SK-N-SH treated with all-trans-retinoic acid at 6 μM for 48 hours (cell line): Measurements from ENCODE around the gene MYBPC3.

Source experiments
- ATAC-seq: fragments of 200-7000 bp; cut with Tn5 transposase; 3 replicates; pipeline ENCODE4 v1.9.1; 2020; ENCODE audit warnings: mild to moderate bottlenecking, moderate library complexity
- BACH2 ChIP-seq: fragments of 250-450 bp; sonication (Bioruptor Pico); IDR thresholded peaks from 2 replicates; pipeline ENCODE4 v1.9.0; 2021; ENCODE audit warnings: mild to moderate bottlenecking, borderline replicate concordance
- CREB5 ChIP-seq: fragments of 250-450 bp; sonication (Bioruptor Pico); IDR thresholded peaks from 2 replicates; pipeline ENCODE4 v1.5.1; 2020; ENCODE audit warnings: low read depth, mild to moderate bottlenecking, moderate library complexity
- CSDC2 ChIP-seq: fragments of 250-450 bp; sonication (Bioruptor Pico); IDR thresholded peaks from 2 replicates; pipeline ENCODE4 v1.5.0; 2020; ENCODE audit warnings: mild to moderate bottlenecking, moderate library complexity
- CSRNP3 ChIP-seq: fragments of 250-450 bp; sonication (Bioruptor Pico); IDR thresholded peaks from 2 replicates; pipeline ENCODE4 v1.5.1; 2021; ENCODE audit warnings: mild to moderate bottlenecking, moderate library complexity
- ESRRG ChIP-seq: fragments of 250-450 bp; sonication (Bioruptor Pico); IDR thresholded peaks from 2 replicates; pipeline ENCODE4 v1.6.1; 2021; ENCODE audit warnings: mild to moderate bottlenecking
- GLIS3 ChIP-seq: fragments of 250-450 bp; sonication (Bioruptor Pico); IDR thresholded peaks from 2 replicates; pipeline ENCODE4 v1.5.0; 2020; ENCODE audit warnings: mild to moderate bottlenecking, moderate library complexity
- ISL1 ChIP-seq: fragments of 250-450 bp; sonication (Bioruptor Pico); IDR thresholded peaks from 2 replicates; pipeline ENCODE4 v2.1.2; 2022; ENCODE audit warnings: mild to moderate bottlenecking, moderate library complexity
- OSR1 ChIP-seq: fragments of 250-450 bp; sonication (Bioruptor Pico); IDR thresholded peaks from 2 replicates; pipeline ENCODE4 v1.8.0; 2022; ENCODE audit warnings: moderate library complexity, mild to moderate bottlenecking, inconsistent platforms
- PATZ1 ChIP-seq: fragments of 250-450 bp; sonication (Bioruptor Pico); IDR thresholded peaks from 2 replicates; pipeline ENCODE4 v1.8.0; 2020; ENCODE audit warnings: mild to moderate bottlenecking, moderate library complexity, borderline replicate concordance
- PPARA ChIP-seq: fragments of 250-450 bp; sonication (Bioruptor Pico); IDR thresholded peaks from 2 replicates; pipeline ENCODE4 v1.5.0; 2020; ENCODE audit warnings: mild to moderate bottlenecking, borderline replicate concordance
- SNAI2 ChIP-seq: fragments of 250-450 bp; sonication (Bioruptor Pico); IDR thresholded peaks from 2 replicates; pipeline ENCODE4 v1.5.0; 2020; ENCODE audit warnings: mild to moderate bottlenecking, moderate library complexity
- TCF4 ChIP-seq: fragments of 250-450 bp; sonication (Bioruptor Pico); IDR thresholded peaks from 2 replicates; pipeline ENCODE4 v1.8.0; 2021; ENCODE audit warnings: mild to moderate bottlenecking, moderate library complexity, borderline replicate concordance
- TSHZ2 ChIP-seq: fragments of 250-450 bp; sonication (Bioruptor Pico); IDR thresholded peaks from 2 replicates; pipeline ENCODE4 v1.5.0; 2020; ENCODE audit warnings: mild to moderate bottlenecking, moderate library complexity
- ZC3H10 ChIP-seq: fragments of 250-450 bp; sonication (Bioruptor Pico); IDR thresholded peaks from 2 replicates; pipeline ENCODE4 v1.5.1; 2021; ENCODE audit warnings: mild to moderate bottlenecking, moderate library complexity
- ZNF8 ChIP-seq: fragments of 450-650 bp; formaldehyde crosslinking; IDR thresholded peaks from 2 replicates; pipeline ENCODE4 v1.5.0; 2020; ENCODE audit warnings: mild to moderate bottlenecking, moderate library complexity

Gene MYBPC3

GRCh38 chr11:47289856-47290255 lies 62.6 kb downstream of the MYBPC3 start:
- ATAC-seq = no peak
- TF ChIP-seq PATZ1 (CRISPR knock-in tag) = no peak
- TF ChIP-seq TSHZ2 = no peak
- no peak for TF ChIP-seq ESRRG (CRISPR knock-in tag)
- TF ChIP-seq ZNF8 = no peak
- TF ChIP-seq SNAI2 = no peak
- TF ChIP-seq OSR1 = no peak
- TF ChIP-seq, all 23 proteins: peak for 0

- ATAC-seq = no peak
- TF ChIP-seq OSR1 (no peak), CREB5 (CRISPR knock-in tag) (no peak), GLIS3 (CRISPR knock-in tag) (no peak), CSRNP3 (no peak), ZC3H10 (no peak)
Observed at GRCh38 chr11:47288066-47288465, 64.4 kb downstream of the MYBPC3 start.

- ATAC-seq = no peak
- no peak for TF ChIP-seq OSR1
- TF ChIP-seq TCF4 (CRISPR knock-in tag) = no peak
- TF ChIP-seq ISL1 = no peak
- no peak for TF ChIP-seq BACH2 (CRISPR knock-in tag)
- TF ChIP-seq ZNF8 = no peak
- no peak for TF ChIP-seq PATZ1 (CRISPR knock-in tag)
- no peak for TF ChIP-seq CSRNP3
- TF ChIP-seq CSDC2 (CRISPR knock-in tag) = no peak
- no peak for TF ChIP-seq PPARA (CRISPR knock-in tag)
- TF ChIP-seq TSHZ2 = no peak
- no peak for TF ChIP-seq CREB5 (CRISPR knock-in tag)
Observed at GRCh38 chr11:47285969-47286770, 66.3 kb downstream of the MYBPC3 start.
